ENCODE data around the gene KCNH3. TPM values are rescaled to one million over a fixed set of nuclear protein-coding genes. Genes with fewer than 3 reads are reported as not detected.

The KCNH3 gene
- total RNA-seq, 4 donors from 2014 or later = 0.57 to 0.83 TPM; not detected in 2

GRCh38 chr12:49548822-49549648 lies 10.2 kb downstream of the KCNH3 start:
- Histone ChIP-seq H3K4me3 (peak overlapping the region; percentile 11 to 44 (median 38)), H3K27me3 (no peaks in the 10 kb centered on the region), H3K36me3 (no peaks in the 10 kb centered on the region), H3K4me1 (peaks cover 0 to 16% (median 6%) of the 10 kb centered on the region in 4 donors), H3K9me3 (no peaks in the 10 kb centered on the region), H3K27ac (no peak overlapping the region)
- TF ChIP-seq CTCF (IDR thresholded peaks at IDR 0.05) = no peak
- no peak for TF ChIP-seq POLR2A (IDR thresholded peaks at IDR 0.05)
- peak in 2 of 3 donors; percentile 27 to 52 for DNase-seq

- Histone ChIP-seq H3K36me3 (no peaks in the 10 kb centered on the region), H3K27me3 (no peaks in the 10 kb centered on the region), H3K4me1 (peaks cover 0 to 16% (median 6%) of the 10 kb centered on the region in 4 donors), H3K4me3 (peak overlapping the region in 1 of 4 donors; percentile 37), H3K9me3 (no peaks in the 10 kb centered on the region), H3K27ac (no peak overlapping the region)
- TF ChIP-seq CTCF (IDR thresholded peaks at IDR 0.05) (no peak), POLR2A (IDR thresholded peaks at IDR 0.05) (no peak)
- DNase-seq = peak in 1 of 3 donors; percentile 40
Observed at GRCh38 chr12:49549735-49550692, 11.2 kb downstream of the KCNH3 start.

DNA sequence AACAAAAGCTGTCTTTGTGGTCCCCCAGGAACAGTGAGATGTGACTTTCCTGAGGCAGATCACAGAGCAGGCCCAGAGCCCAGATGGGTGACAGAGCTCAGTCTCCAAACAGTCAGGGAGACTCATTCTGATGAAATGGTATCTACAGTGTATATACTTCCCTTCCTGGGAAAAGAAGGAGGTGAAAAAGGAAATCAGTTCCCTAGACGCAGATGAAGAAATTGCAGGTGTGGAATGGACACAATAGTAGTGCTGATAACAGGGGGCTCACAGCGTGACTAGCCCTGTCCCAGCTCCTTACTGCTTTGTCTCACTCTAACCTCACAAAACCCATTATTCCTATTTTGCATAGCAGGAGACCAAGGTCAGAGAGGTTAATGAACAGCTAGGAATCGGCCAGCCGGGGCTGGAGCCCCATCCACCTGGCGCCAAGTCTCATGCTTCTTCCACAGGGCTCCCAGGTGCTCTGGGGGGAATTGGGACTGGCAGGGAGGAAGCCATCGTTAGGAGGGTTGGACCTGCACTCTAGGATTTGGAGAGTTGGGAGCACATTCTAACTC lies 11.9 kb downstream of the KCNH3 start:
- no peak for DNase-seq
- no peak overlapping the region for H3K27ac ChIP-seq
- TF ChIP-seq CTCF (IDR thresholded peaks at IDR 0.05) (no peak), POLR2A (IDR thresholded peaks at IDR 0.05) (no peak)

DNA sequence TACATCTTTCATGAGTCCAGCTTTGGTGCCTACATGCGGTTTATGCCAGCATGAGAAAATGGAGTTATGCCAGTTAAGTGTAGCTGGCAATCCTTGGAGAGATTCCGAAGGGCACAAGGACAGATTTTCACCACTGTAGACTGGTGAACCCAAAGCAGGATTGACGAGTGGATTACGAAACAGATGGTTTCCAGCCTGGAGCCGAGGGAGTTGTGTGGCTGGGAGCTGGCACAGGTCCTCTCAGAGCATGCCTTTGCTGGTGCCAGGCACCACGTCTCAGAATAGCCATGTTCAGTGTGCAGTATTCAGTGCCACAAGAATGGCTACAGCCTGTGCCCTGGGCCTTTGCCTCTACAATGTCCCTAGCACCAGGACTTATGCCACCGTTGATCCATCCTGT lies 13.2 kb downstream of the KCNH3 start:
- H3K27ac ChIP-seq = no peak overlapping the region
- TF ChIP-seq POLR2A (IDR thresholded peaks at IDR 0.05) (no peak), CTCF (IDR thresholded peaks at IDR 0.05) (no peak)
- H3K9me3 ChIP-seq = no peaks in the 10 kb centered on the region
- H3K27me3 ChIP-seq = no peaks in the 10 kb centered on the region
- H3K36me3 ChIP-seq = peaks cover 0 to 8% (median 0%) of the 10 kb centered on the region in 3 donors
- H3K4me3 ChIP-seq = no peak overlapping the region
- H3K4me1 ChIP-seq = peaks cover 0 to 16% (median 6%) of the 10 kb centered on the region in 4 donors
- no peak for DNase-seq

More for the DNA sequence above, 11.9 kb downstream of the KCNH3 start:
- Histone ChIP-seq H3K36me3 (no peaks in the 10 kb centered on the region), H3K9me3 (no peaks in the 10 kb centered on the region), H3K27me3 (no peaks in the 10 kb centered on the region), H3K4me1 (peaks cover 0 to 16% (median 6%) of the 10 kb centered on the region in 4 donors), H3K4me3 (no peak overlapping the region)

GRCh38 chr12:49552425-49552824 lies 13.6 kb downstream of the KCNH3 start:
- Histone ChIP-seq H3K36me3 (peaks cover 0 to 12% (median 0%) of the 10 kb centered on the region in 3 donors), H3K9me3 (no peaks in the 10 kb centered on the region), H3K4me1 (peaks cover 0 to 16% (median 6%) of the 10 kb centered on the region in 4 donors), H3K27me3 (no peaks in the 10 kb centered on the region), H3K4me3 (no peak overlapping the region), H3K27ac (no peak overlapping the region)
- DNase-seq = no peak
- TF ChIP-seq CTCF (IDR thresholded peaks at IDR 0.05) (no peak), POLR2A (IDR thresholded peaks at IDR 0.05) (no peak)

Data from Peyer's patch (tissue), 4 donors.